Thyroid gland (tissue), 4 donors: ENCODE measurements around the gene BEST4.

Source experiments
- CTCF ChIP-seq, 6 experiments: fragments of 200-600 bp in 3 of 6; fragments of 450-650 bp in 3 of 6; sonication (generic) in 3 of 6; IDR thresholded peaks; one replicate each; pipeline ENCODE4 v1.5.1; 2016 to 2019; ENCODE audit warnings: antibody characterized with exemption in 6 of 6, mild to moderate bottlenecking in 2 of 6, inconsistent platforms in 1 of 6, moderate library complexity in 1 of 6
- POLR2A ChIP-seq, 2 donors: fragments of 450-650 bp; IDR thresholded peaks; one replicate each; pipeline ENCODE4 v1.6.1; 2017; ENCODE audit warnings: antibody characterized with exemption in 2 of 2, mild to moderate bottlenecking in 2 of 2, moderate library complexity in 1 of 2

DNA sequence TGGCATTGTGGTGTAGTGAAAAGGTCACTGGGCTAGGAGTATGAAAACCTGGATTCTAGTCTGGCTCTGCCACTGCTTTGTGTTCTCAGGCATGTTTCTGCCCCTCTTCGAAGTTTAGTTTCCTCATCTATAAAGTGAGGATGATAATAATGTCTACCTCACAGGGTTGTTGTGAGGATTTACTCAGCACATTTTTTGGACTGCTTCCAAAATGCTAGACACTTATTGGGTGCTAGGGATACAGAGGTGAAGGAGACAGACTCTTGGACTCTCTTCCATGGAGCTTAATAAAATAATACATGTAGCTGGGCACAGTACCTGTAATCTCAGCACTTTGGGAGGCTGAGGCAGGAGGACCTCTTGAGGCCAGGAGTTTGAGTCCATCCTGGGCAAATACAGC, 44.8 kb downstream of the BEST4 start:
- TF ChIP-seq CTCF (IDR thresholded peaks at IDR 0.05) (no peak), POLR2A (IDR thresholded peaks at IDR 0.05) (no peak)
